Ovary (tissue), 9 donors: Measurements from ENCODE around the gene NRXN3. TPM values are rescaled to one million over a fixed set of nuclear protein-coding genes. Genes with fewer than 3 reads are reported as not detected.

Experiments used
- DNase-seq, 5 donors: peaks; one replicate each; pipeline ENCODE4 v3.0.0-alpha.2; 2019 to 2020
- H3K27ac ChIP-seq, 2 donors: fragments of 200-600 bp; one replicate each; pipeline versions ENCODE4 v1.5.1 to v1.8.0; 2019 to 2022
- H3K27me3 ChIP-seq: fragments of 200-600 bp; one replicate; pipeline ENCODE4 v1.8.0; 2022
- H3K36me3 ChIP-seq: fragments of 200-600 bp; sonication (generic); one replicate; pipeline ENCODE4 v1.5.1; 2019
- H3K4me1 ChIP-seq: one replicate; pipeline ENCODE4 v1.8.1; 2013; ENCODE audit warnings: mild to moderate bottlenecking, moderate library complexity; ENCODE audit not compliant: insufficient read depth
- H3K4me3 ChIP-seq: fragments of 200-600 bp; sonication (generic); one replicate; pipeline ENCODE4 v1.5.1; 2017
- H3K9me3 ChIP-seq, 2 donors: fragments of 200-600 bp in 1 of 2; sonication (generic) in 1 of 2; one replicate each; pipeline versions ENCODE4 v1.5.1 to v1.8.1; 2013 to 2019; ENCODE audit warnings: mild to moderate bottlenecking in 1 of 2, moderate library complexity in 1 of 2
- CTCF ChIP-seq, 3 donors: fragments of 450-650 bp in 2 of 3; fragments of 200-600 bp in 1 of 3; IDR thresholded peaks; one replicate each; pipeline versions ENCODE4 v1.5.1 to v1.8.0; 2016 to 2022; ENCODE audit warnings: antibody characterized with exemption in 3 of 3, mild to moderate bottlenecking in 1 of 3
- EP300 ChIP-seq: sonication (generic); formaldehyde crosslinking; IDR thresholded peaks from one replicate; pipeline ENCODE4 v1.6.1; 2017; ENCODE audit warnings: antibody characterized with exemption
- POLR2A ChIP-seq: fragments of 450-650 bp; IDR thresholded peaks from one replicate; pipeline ENCODE4 v1.6.1; 2017; ENCODE audit warnings: antibody characterized with exemption, mild to moderate bottlenecking, moderate library complexity
- WGBS, 3 donors: extraction: QIAGEN DNeasy Blood & Tissue Kit in 1 of 3; methylation state at CpG; one replicate each; pipeline versions ENCODE4 v1.1.5 to v1.1.7; 2013 to 2017; 5-methylcytosine and 5-hydroxymethylcytosine counted together
- intact Hi-C, 4 donors: fragments of 100-400 bp; cut with DNase I; formaldehyde crosslinking; loops; one replicate each; pipeline versions ENCODE4 v1.11.0 to v1.15.1; 2022 to 2023
- polyA plus RNA-seq, 2 donors: library from polyadenylated mRNA; stranded (reverse); fragments of 200-250 nt in 1 of 2; fragments of 350-450 nt in 1 of 2; fragmentation: Illumina TruSeq in 1 of 2; extraction: RNeasy Lipid Tissue Mini Kit (QIAGEN cat#74804) in 1 of 2; gene quantifications; one replicate each; pipeline ENCODE4 v1.2.3, GENCODE V29; 2013 to 2014
- total RNA-seq, 7 donors: library from RNA; depleted of rRNA in 2 of 7; stranded (reverse); fragments of >200 nt in 2 of 7; fragmentation: NEBNext Ultra II Directional in 3 of 7; extraction: Animal tissue kit (Norgen Biotek cat#: 25700) in 3 of 7; gene quantifications; one replicate each; pipeline versions ENCODE4 v1.1.0 to v1.2.4, GENCODE V29; 2016 to 2023
- donor health status: DM: no; HTN: no; CAD: no; lungs with moderate emphysema.
- donor health status: DM: no; HTN: no; CAD: no.
- donor health status: Bipolar disorder and iron deficiency.
- donor health status: DM: yes; HTN: yes; CAD: no.
- donor health status: DM: no; HTN: no; CAD: no.
- donor health status: DM: yes; HTN: yes; CAD: no.

The NRXN3 gene
- total and polyA plus RNA-seq, 9 donors = 0.28 to 6.2 (median 0.82) TPM

- TF ChIP-seq POLR2A (no peak), CTCF (IDR thresholded peaks at IDR 0.05) (no peak), EP300 (no peak)
- DNase-seq = no peak
- H3K4me3 ChIP-seq = no peak overlapping the region
- WGBS, 3 donors = 64 to 73% (median 68%) methylated on average over 4 of the region's 4 CpGs
- intact Hi-C loops = no loop called here
- no peaks in the 10 kb centered on the region for H3K4me1 ChIP-seq
- H3K27me3 ChIP-seq = no peaks in the 10 kb centered on the region
- no peak overlapping the region for H3K27ac ChIP-seq
- no peaks in the 10 kb centered on the region for H3K9me3 ChIP-seq
- no peaks in the 10 kb centered on the region for H3K36me3 ChIP-seq
These were observed 435.0 kb downstream of the NRXN3 start for GRCh38 chr14:78605025-78605762.

- Histone ChIP-seq H3K9me3 (no peaks in the 10 kb centered on the region), H3K4me1 (no peaks in the 10 kb centered on the region), H3K4me3 (no peak overlapping the region), H3K36me3 (no peaks in the 10 kb centered on the region), H3K27ac (no peak overlapping the region), H3K27me3 (no peaks in the 10 kb centered on the region)
- no peak for TF ChIP-seq CTCF (IDR thresholded peaks at IDR 0.05)
- TF ChIP-seq POLR2A = no peak
- no peak for TF ChIP-seq EP300
- WGBS, 3 donors = 52 to 72% (median 57%) methylated on average over 1 of the region's 1 CpG
- no peak for DNase-seq
- intact Hi-C loops = no loop called here
These were observed 435.8 kb downstream of the NRXN3 start for GRCh38 chr14:78605897-78606500.

- intact Hi-C loops = loop anchor here in 1 of 4 donors (2.0 kb wide), 1 partner anchor 46 kb away; no protein-coding TSS in a partner anchor
- H3K27me3 ChIP-seq = no peaks in the 10 kb centered on the region
- TF ChIP-seq POLR2A (no peak), EP300 (no peak), CTCF (IDR thresholded peaks at IDR 0.05) (no peak)
- H3K4me1 ChIP-seq = no peaks in the 10 kb centered on the region
- H3K9me3 ChIP-seq = no peaks in the 10 kb centered on the region
- no peak overlapping the region for H3K27ac ChIP-seq
- DNase-seq = no peak
- 57 to 71% (median 58%) methylated on average over 4 of the region's 4 CpGs for WGBS, 3 donors
- no peaks in the 10 kb centered on the region for H3K36me3 ChIP-seq
- no peak overlapping the region for H3K4me3 ChIP-seq
These were observed 439.0 kb downstream of the NRXN3 start for GRCh38 chr14:78608998-78609787.

GRCh38 chr14:78610994-78611393 lies 440.8 kb downstream of the NRXN3 start:
- Histone ChIP-seq H3K27ac (no peak overlapping the region), H3K36me3 (no peaks in the 10 kb centered on the region), H3K4me3 (no peak overlapping the region), H3K27me3 (no peaks in the 10 kb centered on the region), H3K4me1 (no peaks in the 10 kb centered on the region), H3K9me3 (no peaks in the 10 kb centered on the region)
- intact Hi-C loops = no loop called here
- no peak for TF ChIP-seq CTCF (IDR thresholded peaks at IDR 0.05)
- no peak for TF ChIP-seq POLR2A
- no peak for DNase-seq
- WGBS, 3 donors = 58 to 67% (median 58%) methylated on average over 4 of the region's 4 CpGs
